Measurements from ENCODE around the gene MLX.

Gene MLX

GRCh38 chr17:42566883-42567573 is at the start of gene MLX:
Gene MLX, plus strand, starts transcription at chr17:42567100. Its CDS starts 25 bp downstream, at chr17:42567125.
- DNase-seq, result peak; percentile 86

- DNase-seq, result peak; percentile 70
Observed at GRCh38 chr17:42517516-42517915, 49.4 kb upstream of the MLX start.

- DNase-seq, result no peak
Observed at GRCh38 chr17:42518046-42518754, 48.7 kb upstream of the MLX start.

- no peak for DNase-seq
Observed at GRCh38 chr17:42518755-42519545, 48.0 kb upstream of the MLX start.

GRCh38 chr17:42519546-42520491 is 47.1 kb upstream of the MLX start:
- no peak for DNase-seq

GRCh38 chr17:42520540-42520951 is 46.4 kb upstream of the MLX start:
- no peak for DNase-seq

GRCh38 chr17:42521036-42521435 is 45.9 kb upstream of the MLX start:
- DNase-seq, result no peak

GRCh38 chr17:42521666-42522262 is 45.1 kb upstream of the MLX start:
- DNase-seq, result no peak

- no peak for DNase-seq
Observed at GRCh38 chr17:42522263-42522790, 44.6 kb upstream of the MLX start.

GRCh38 chr17:42522798-42523278 is 44.1 kb upstream of the MLX start:
- no peak for DNase-seq

- no peak for DNase-seq
Observed at GRCh38 chr17:42525221-42525620, 41.7 kb upstream of the MLX start.

- DNase-seq, result no peak
Observed at GRCh38 chr17:42526031-42526444, 40.9 kb upstream of the MLX start.

- no peak for DNase-seq
Observed at GRCh38 chr17:42527932-42528331, 39.0 kb upstream of the MLX start.

GRCh38 chr17:42529061-42529460 is 37.8 kb upstream of the MLX start:
- no peak for DNase-seq

- no peak for DNase-seq
Observed at GRCh38 chr17:42530952-42531454, 35.9 kb upstream of the MLX start.

- peak; percentile 40 for DNase-seq
Observed at GRCh38 chr17:42531455-42532354, 35.2 kb upstream of the MLX start.

GRCh38 chr17:42535155-42536047 is 31.5 kb upstream of the MLX start:
- no peak for DNase-seq

GRCh38 chr17:42536048-42536371 is 30.9 kb upstream of the MLX start, which contains the start of gene NAGLU:
Gene NAGLU, plus strand, starts transcription at chr17:42536241. Its CDS starts 32 bp downstream, at chr17:42536273.
- peak; percentile 74 for DNase-seq
